ENCODE data around the gene KIAA1958.
"Not testable (repeated sequence)": the region's sequence is repeated elsewhere in the genome, so short reads cannot be mapped to it uniquely, and the experiment has no call there.

The KIAA1958 gene

DNA sequence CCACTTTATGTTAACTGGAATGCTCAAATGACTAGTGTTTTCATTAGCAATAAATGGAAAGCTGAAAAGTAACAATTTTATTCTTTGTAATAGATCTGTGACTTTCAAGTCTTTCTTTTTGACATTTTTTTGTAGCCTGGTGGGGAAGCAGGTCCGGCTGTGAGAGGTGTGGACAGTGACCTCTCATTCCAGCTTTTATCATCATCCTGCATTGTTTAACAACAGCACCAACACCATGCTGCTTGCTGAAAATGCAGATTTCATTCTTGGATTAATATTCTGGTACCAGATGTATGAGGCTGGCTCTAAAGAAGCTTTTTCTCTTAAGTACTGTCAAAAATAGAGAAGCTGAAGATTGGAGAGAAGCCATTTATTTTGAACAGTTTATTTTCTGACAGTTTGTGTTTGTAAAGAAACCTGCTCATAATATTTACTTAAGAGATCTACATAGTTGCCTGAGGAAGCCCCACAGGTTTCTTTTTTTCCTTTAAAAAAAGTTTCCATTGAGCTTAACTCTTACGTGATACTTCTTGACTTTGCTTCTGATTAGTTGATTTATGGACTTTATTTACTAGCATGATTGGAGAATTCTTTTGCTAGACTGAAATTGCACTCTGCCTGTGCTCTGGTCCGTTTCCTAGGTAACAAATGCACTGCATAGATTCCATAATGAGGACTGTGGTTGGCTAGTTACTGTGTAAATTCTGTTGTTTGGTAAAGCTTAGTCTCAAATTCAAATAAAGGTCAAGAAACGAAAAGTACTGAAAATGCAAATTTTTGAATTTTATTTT lies 3.4 kb downstream of the KIAA1958 start:
- DNase-seq (ENCODE audit: low read depth in 2 of 2): no peak

DNA sequence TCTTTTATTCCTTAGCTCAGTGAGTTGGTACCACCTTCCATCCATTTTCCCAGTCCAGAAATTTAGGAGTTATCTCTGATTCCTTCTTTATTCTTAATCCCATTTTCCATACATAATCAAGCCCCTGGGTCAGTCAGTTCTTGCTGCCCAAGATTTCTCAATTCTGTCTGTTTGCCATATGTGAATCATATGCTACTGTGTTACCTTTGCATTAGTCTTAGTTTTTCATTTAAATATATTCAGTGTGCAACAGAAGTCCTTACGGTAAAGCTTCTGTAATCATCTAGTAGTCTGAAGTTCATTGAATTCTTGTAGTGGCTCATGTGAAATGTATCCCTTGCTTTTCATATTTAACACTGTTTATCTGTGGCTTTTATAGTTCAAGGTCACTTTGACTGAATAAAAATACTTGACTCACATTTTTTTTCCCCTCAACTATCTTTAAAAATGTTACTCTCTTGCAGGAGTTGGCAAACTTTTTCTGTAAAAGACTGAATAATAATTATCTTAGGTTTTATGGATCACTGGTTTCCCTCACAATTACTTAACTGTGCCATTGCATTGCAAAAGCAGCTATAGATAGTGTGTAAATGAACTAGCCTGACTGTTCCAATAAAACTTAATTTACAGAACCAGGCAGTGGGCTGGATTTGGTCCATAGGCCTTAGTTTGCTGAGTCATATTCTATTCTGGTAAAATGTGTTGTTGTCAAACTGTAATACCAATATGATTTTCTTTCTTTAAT lies 6.9 kb downstream of the KIAA1958 start:
- no peak for DNase-seq (ENCODE audit: low read depth in 2 of 2)

DNA sequence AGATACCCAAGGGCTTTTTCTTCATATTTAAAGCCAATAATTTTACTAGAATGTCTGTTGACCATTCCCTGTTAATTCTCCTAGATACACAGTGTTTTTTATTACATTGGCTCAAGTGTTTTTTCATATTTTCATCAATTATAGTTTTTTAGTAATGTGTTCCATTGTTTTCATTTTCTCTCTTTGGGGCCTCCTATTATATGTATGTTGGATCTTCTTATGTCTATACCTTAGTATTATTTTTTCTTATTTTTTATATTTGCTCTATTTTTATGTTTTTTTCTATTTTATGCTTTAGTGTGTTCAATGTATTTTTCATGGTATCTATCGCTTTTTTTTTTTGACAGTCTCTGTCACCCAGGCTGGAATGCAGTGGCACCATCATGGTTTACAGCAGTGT lies 7.5 kb downstream of the KIAA1958 start:
- DNase-seq (ENCODE audit: low read depth in 2 of 2): no peak

DNA sequence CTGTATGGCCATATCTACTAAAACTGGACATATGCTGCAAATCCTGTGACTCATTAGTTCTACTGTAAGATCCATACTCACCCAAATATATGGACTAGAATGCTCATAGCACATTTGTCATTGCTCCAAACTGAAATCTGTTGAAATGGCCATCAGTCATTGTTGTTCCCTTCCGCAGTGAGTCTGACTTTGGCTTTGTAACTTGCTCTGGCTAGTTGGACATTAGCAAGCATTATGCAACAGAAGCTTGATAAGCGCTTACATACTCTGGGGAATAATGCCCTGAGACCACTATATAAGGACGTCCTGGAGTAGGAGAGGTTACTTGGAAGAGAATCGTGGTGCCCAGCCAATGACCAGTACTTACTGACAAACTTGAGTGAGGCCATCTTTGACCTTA lies 9.0 kb downstream of the KIAA1958 start:
- DNase-seq (ENCODE audit: low read depth in 2 of 2): no peak

DNA sequence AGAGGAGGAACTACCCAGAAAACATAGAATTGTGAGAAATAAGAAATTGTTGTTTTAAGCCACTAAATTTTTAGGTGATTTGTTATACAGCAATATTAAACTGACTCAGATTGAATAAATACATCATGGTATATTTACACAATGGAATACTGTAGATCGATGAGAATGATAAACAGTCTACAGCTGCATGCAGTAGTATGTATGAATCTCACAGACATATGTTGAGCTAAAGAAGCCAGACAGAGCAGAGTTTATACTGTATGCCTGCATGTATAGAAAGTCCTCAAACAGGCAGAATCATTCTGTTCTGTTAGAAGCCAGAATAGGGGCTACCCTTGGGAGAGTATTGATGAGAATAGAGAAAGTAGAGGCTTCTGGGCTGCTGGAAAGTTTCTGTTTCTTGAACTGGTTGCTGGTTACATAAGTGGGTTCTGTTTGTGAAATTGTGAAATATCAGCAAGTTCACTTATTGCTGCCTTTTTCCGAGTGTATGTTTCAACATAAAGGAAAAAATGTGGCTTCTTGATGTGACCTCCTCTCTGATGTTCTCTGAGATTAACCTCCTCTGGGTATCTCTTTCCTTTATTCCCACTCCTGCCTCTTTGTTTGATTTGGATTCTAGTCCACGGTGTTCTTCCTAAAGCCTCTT lies 9.6 kb downstream of the KIAA1958 start:
- no peak for DNase-seq (ENCODE audit: low read depth in 2 of 2)

DNA sequence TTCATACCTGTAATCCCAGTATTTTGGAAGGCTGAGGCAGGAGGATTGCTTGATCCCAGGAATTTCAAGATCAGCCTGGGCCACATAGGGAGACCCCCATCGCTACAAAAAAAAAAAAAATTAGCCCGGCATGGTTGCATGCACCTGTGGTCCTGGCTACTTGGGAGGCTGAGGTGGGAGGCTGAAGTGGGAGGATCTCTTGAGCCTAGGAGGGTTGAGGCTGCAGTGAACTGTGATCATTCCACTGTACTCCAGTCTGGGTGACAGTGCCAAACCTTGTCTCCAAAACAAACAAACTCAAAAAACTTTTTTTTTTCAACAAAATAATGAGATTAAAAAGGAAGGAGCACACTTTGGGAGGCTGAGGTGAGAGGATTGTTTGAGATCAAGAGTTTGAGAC lies 14.2 kb downstream of the KIAA1958 start:
- no peak for DNase-seq (ENCODE audit: low read depth in 2 of 2)

DNA sequence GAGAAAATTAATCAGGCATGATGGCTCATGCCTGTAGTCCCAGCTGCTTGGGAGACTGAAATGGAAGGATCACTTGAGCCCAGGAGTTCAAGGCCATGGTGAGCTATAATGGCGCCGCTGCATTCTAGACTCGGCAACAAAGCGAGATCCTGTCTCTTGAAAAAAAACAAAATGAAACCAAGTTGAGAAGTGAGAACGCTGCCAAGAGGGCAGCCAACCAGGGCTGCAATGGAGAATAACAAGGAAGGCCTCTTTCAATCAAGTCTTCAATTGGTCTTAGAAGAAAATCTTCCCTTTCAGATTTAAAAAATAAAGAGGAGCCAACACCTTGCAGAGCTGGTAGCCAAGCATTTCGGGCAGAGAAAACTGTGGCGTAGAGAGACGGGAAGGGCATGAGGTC lies 14.7 kb downstream of the KIAA1958 start:
- no peak for DNase-seq (ENCODE audit: low read depth in 2 of 2)

DNA sequence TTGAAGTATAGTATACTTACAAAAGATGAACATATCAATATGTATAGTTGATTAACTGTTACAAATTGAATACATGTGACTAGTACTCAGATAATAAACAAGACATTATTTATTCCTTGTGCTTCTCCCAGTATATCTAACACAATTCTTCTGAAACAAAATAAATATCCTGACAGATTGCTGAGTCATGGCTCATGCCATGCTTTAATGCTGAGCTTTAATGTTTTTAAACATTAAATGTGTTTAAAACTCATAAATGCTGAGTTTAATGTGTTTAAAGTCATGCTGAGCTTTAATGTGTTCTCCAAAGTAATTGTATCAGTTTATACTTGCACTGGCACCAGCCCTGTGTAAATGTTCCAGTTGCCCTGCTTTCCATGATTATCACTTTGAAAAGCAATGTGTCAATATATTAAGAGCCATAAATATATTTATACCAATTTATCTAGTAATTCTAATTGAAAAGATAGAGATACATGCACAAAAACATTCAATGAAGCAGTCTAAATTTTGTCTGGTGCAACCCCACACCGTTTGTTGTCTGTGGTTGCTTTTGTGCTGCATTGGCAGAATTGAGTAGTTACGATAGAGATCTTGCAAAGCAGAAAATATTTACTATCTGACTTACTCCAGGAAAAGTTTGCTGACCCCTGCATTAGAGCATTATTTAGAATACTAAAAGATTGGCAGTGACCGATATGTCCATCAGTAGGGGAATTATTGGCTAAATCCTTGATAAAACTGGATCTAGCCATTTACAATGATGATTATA lies 15.7 kb downstream of the KIAA1958 start:
- DNase-seq (ENCODE audit: low read depth in 2 of 2): no peak

DNA sequence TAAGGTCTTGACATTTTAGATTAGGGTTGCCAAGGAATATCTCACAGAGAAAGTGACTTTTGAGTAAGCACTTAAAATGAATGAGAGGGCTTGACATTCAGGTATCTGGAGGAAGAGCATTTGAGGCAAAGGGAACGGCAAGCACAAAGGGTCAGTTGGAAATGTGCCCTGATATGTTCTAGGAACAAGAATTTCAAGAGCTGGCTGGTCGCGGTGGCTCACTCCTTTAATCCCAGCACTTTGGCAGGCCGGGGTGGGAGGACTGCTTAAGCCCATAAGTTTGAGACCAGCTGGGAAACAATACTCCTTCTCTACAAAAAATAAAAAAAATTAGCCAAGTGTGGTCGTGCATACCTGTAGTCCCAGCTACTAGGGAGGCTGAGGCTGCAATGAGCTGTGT lies 16.5 kb downstream of the KIAA1958 start:
- DNase-seq (ENCODE audit: low read depth in 2 of 2): no peak

DNA sequence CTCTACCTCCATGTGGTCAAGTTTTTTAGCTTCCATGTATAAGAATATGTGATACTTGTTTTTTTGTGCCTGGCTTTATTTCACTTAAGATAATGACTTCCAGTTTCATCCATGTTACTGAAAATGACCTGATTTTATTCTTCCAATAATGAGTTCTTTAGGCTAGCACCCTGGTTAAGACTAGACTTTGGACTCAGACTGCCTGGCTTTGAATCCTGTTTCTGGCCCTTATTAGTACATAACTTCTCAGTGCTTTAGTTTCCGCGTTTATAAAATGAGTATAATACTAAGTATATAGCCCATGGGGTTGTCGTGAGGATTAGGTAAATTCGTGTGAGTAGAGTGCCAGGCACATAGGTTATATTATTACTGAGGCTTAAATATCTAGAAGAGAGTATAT lies 18.5 kb downstream of the KIAA1958 start:
- DNase-seq (ENCODE audit: low read depth in 2 of 2): no peak

DNA sequence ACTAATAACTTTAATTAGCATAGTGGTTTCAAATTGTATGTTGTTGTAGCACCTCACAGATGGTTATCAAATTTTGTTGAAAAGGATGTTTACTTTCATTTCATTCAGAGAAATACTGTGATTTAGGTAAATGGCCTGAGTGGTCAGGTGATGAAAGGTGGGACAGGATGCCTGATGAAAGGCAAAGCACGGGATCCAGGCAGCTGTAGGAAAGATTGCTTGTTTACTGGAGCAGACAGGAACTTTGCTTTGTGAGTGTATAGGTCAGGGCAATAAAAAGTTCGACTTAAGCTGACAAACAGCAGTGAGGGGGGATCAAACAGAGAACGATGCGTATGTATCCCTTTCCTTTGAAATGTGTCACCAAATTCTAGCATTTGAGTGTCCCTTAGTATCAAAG lies 19.0 kb downstream of the KIAA1958 start:
- DNase-seq (ENCODE audit: low read depth in 2 of 2): no peak

DNA sequence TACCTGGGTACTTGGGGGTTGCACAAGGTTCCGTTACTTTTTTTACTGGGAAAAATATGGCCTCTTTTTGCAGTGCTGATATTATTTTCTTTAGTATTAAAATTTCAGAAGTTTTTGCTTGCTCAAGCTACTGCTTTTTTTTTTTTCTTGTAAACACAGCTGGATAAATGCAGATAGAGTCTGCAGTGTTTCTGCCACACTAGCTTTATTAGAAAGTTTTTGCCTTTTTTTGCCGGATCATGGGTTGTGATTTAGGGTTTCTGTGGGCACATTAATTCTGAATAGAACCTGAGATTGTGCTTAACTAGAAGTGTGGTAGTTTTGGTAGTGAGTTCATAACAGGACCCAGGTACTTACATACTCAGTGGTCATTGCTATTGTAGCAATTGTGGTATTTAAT lies 19.9 kb downstream of the KIAA1958 start:
- no peak for DNase-seq (ENCODE audit: low read depth in 2 of 2)

DNA sequence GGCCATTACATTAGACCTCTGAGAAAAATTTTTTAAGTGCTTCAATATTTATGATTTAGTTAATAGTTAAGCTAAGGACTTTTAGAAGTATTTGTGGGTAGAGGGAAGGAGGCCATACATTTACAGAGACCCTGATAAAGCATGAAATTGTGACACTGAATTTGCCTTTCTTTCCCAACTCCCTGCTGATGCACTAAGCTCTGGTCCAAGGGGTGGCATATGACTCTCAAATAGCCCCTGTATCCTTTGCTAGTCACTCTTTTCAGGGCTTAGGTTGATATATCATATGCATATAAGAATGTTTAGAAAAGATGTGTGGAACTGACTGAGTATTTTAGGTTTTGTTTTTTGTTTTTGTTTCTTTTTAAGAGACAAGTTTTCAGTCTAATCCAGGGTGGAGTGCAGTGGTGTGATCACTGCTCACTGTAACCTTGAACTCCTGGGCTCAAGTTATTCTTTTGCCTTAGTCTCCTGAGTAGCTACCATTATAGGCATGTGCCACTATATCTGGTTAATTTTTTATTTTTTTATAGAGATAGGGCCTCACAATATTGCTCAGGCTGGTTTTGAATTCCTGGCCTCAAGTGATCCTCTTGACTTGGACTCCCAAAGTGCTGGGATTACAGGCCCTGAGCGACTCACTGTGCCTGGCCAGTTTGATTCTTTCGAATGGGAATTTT lies 20.5 kb downstream of the KIAA1958 start:
- no peak for DNase-seq (ENCODE audit: low read depth in 2 of 2)

DNA sequence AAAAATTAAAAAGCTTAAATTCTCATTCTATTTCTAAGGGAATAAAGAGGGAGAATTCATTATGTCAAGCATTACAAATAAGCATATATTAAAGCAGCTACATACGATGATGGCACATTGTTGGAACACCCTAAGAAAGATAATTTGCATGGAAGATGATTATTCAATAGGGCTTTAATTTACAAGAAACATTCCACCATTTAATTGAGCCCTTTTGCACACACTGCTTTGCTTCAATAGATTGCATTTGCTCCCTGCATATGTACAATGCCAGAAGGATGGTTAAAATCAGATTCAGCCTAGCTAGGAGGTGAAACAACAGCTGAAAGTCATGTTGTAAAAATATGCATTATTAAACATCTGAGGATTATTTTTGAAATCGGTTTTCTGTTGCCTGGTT lies 21.8 kb downstream of the KIAA1958 start:
- no peak for DNase-seq (ENCODE audit: low read depth in 2 of 2)

DNA sequence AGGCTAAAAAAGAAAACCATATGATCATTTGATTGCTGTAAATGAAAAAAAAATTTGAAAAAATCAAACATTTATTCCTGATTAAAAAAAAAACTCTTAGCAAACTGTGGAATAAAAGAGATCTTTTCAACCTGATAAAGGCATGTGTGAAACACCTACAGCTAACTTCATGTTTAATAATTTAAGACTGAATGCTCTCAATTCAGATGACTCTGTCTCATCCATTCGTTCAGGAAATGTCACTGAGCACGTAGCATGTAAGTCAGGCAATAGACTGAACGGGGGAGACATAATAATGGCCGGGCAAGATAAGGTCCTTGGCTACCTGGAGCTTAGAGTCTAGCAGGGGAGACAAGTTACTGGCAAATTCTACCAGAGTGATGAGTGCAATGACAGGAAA lies 25.8 kb downstream of the KIAA1958 start:
- DNase-seq (ENCODE audit: low read depth in 2 of 2): not testable (repeated sequence)

DNA sequence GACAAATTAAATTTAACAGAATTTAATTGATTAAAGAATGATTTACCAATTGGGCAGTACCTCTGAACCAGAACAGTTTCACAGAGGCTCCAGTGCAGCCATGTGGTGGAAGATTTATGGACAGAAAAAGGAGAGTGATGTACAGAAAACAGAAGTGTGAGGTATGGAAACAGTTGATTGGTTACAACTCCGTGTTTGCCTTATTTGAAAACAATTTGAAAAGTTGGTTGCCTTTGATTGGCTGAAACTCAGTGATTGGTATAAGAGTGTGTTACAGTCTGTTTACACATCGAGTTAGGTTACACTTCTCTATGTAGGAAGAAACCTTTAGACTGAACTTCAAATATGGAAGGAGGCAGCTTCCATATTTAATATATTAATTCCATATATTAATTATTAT lies 30.1 kb downstream of the KIAA1958 start:
- no peak for DNase-seq (ENCODE audit: low read depth in 2 of 2)

DNA sequence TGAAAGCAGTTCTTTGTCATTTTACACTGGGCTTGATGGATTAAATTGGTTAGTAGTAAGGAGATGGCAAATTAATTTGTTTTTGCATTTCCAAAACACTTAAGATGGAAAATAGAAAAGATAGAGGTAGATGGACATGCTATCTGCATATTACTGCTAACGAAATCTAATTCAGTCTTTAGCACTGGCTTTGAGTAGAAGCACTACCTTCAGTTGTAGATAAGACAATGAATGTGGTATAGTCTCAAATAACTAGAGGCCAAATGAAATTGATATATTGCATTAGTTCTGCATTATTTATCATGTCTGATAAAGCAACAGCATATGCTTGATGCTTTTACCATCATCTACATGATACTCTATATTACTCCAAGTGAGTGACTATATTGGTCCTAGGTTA lies 33.4 kb downstream of the KIAA1958 start:
- no peak for DNase-seq (ENCODE audit: low read depth in 2 of 2)

DNA sequence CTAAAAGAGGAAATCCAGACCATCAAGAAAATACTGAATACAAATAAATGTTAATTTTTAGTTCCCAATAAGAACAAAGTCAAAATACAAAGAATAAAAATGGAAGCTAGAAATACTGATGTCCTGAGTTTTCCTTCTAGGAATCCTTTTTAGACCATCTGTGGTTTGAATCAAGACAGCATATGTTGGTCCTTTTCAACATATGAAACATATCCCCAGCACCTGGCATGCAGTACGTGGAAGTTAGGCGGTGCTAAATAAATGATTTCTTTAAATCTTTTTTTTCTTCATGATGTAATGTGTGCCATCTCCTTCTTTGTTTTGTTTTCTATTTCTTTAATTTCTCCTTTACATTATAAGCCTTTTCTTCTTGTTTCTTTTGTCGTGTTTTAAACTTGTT lies 34.0 kb downstream of the KIAA1958 start:
- DNase-seq (ENCODE audit: low read depth in 2 of 2): no peak

DNA sequence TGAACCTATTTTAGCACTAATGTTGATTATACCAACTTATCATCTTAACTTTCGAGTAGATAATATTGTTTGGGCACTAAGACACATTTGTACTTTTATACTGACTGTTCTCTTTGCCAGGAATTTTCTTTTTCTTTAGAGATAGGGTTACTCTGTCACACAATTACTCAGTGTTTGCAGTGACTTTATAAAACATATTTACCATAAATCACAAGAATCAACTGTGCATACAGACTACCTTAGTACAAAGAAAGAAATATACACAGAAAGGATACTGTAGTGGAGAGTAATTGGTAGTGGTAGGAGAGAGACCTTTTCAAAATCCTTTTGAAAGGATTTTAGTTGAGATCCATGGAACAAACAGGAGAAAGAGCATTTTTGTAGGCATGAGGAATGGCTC lies 40.3 kb downstream of the KIAA1958 start:
- no peak for DNase-seq (ENCODE audit: low read depth in 2 of 2)

DNA sequence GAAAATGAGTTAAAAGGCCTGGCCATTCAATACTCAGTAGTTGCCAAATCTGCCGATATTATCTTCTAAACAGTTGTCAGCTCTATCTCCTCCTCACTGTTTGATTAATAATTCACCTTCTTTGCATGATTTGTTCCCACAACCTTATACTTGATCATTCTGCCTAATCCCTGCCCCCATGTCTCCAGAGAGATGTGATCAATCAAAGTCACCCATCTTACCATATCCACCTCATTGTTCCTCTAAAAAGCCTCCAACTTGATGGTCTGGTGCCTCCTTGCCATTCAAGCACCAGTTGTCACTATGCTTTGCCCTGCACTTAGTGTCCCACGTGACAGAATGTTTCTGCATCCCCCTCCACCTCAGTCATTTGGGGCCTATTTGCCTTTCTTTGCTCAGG lies 41.3 kb downstream of the KIAA1958 start:
- no peak for DNase-seq (ENCODE audit: low read depth in 2 of 2)

DNA sequence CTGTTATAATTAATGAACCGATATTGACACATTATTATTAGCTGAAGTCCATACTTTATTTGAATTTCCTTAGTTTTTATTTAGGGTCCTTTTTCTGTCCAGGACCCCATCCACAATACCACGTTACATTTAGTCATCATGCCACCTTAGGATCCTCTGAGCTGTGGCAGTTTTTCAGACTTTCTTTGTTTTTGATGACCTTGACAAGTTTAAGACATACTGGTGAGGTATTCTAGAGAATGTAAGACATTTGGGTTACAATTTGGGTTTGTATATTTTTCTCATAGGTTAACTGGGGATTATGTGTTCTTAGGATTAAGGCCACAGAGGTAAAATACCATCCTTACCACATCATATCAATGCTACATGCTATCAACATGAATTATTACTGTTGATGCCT lies 42.7 kb downstream of the KIAA1958 start:
- no peak for DNase-seq (ENCODE audit: low read depth in 2 of 2)

DNA sequence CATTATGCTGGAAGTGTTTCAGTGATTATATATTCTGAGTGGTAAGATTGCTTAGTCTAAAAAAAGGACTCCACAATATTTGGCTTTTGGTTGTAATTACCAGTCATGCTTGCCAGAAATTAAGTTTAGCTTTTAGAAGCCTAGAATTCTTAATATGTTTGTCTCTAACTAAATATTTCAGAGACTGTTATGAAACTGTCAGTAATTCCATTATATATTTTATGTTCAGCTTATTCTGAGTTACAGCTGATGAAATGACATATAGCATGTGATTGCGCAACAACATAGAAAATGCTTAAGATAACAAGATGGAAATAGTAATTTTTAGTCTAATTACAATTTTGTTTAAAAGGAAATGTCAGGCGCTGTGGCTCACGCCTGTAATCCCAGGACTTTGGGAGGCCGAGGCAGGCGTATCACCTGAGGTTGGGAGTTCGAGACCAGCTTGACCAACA lies 44.2 kb downstream of the KIAA1958 start:
- DNase-seq (ENCODE audit: low read depth in 2 of 2): no peak
